Measurements from ENCODE around the gene SPAG16.

DNA sequence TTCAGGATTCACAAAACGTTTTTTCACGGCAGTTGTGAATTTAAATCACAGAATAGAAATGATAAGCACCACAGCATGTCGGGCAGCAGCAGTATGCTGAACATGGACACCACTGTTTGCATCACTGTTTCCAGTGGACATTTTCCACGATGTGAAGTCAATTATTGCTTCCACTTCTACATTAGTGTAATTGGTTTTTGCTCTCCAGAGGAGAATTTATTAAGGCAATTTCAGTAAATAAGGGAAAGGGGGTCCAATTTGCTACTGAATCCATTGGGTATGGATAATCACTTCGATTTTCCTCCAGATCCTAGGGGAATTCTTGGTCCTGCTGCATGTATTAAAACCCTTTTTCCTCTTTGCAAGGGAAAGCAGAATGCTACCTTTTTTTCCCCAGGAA lies 1096.4 kb downstream of the SPAG16 start:
- no peak for TF ChIP-seq POLR2AphosphoS5 (IDR thresholded peaks at IDR 0.05; ENCODE audit: low read depth, low read length)
- no peak for TF ChIP-seq SIN3A (IDR thresholded peaks at IDR 0.05; ENCODE audit: borderline replicate concordance, insufficient read depth, low read length)
- TF ChIP-seq, protein P1, sequence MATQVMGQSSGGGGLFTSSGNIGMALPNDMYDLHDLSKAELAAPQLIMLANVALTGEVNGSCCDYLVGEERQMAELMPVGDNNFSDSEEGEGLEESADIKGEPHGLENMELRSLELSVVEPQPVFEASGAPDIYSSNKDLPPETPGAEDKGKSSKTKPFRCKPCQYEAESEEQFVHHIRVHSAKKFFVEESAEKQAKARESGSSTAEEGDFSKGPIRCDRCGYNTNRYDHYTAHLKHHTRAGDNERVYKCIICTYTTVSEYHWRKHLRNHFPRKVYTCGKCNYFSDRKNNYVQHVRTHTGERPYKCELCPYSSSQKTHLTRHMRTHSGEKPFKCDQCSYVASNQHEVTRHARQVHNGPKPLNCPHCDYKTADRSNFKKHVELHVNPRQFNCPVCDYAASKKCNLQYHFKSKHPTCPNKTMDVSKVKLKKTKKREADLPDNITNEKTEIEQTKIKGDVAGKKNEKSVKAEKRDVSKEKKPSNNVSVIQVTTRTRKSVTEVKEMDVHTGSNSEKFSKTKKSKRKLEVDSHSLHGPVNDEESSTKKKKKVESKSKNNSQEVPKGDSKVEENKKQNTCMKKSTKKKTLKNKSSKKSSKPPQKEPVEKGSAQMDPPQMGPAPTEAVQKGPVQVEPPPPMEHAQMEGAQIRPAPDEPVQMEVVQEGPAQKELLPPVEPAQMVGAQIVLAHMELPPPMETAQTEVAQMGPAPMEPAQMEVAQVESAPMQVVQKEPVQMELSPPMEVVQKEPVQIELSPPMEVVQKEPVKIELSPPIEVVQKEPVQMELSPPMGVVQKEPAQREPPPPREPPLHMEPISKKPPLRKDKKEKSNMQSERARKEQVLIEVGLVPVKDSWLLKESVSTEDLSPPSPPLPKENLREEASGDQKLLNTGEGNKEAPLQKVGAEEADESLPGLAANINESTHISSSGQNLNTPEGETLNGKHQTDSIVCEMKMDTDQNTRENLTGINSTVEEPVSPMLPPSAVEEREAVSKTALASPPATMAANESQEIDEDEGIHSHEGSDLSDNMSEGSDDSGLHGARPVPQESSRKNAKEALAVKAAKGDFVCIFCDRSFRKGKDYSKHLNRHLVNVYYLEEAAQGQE (IDR thresholded peaks at IDR 0.05; ENCODE audit: insufficient read depth in 1 of 2, low read depth in 2 of 2, low read length in 2 of 2), result no peak
